ENCODE data around the gene POMC. TPM values are rescaled to one million over a fixed set of nuclear protein-coding genes. Genes with fewer than 3 reads are reported as not detected.
"Not testable (repeated sequence)": the region's sequence is repeated elsewhere in the genome, so short reads cannot be mapped to it uniquely, and the experiment has no call there.

POMC gene
- total RNA-seq, 3 donors from 2014 or later (not counting 1 experiment from before 2014, with no cell fraction given), result 4.9 to 6.6 (median 6.0) TPM

GRCh38 chr2:25129901-25130520, 38.4 kb downstream of the POMC start:
- DNase-seq, result no peak
- Mint-ChIP-seq H3K4me1 (peaks cover 0 to 10% of the 10 kb centered on the region in 2 donors), H3K27ac (no peak overlapping the region), H3K9me3 (no peaks in the 10 kb centered on the region), H3K4me3 (no peak overlapping the region), H3K36me3 (no peaks in the 10 kb centered on the region), H3K27me3 (ENCODE audit: low read depth in 2 of 2) (peaks cover 43 to 46% of the 10 kb centered on the region in 2 donors)
- no peak overlapping the region for H3K27ac ChIP-seq (ENCODE audit: low read length)
- no peak for TF ChIP-seq CTCF (IDR thresholded peaks at IDR 0.05)
- no peak overlapping the region for H3K4me3 ChIP-seq (ENCODE audit: low read length)
- H3K36me3 ChIP-seq (ENCODE audit: control insufficient read depth, insufficient read depth, low read length), result no peaks in the 10 kb centered on the region
- H3K27me3 ChIP-seq (ENCODE audit: control insufficient read depth, insufficient read depth, low read length), result peaks cover 30% of the 10 kb centered on the region
- WGBS (ENCODE audit: insufficient coverage), result 88% methylated on average over 15 of the region's 15 CpGs
- H3K4me1 ChIP-seq (ENCODE audit: control insufficient read depth, insufficient read depth, low read length), result peaks cover 14% of the 10 kb centered on the region
- intact Hi-C loops (cut with micrococcal nuclease), result loop anchor here (1.0 kb wide), 2 partner anchors 155 to 720 kb away; no protein-coding TSS in a partner anchor
- no peaks in the 10 kb centered on the region for H3K9me3 ChIP-seq (ENCODE audit: control insufficient read depth, insufficient read depth, low read length)
- no peak for ATAC-seq

GRCh38 chr2:25127646-25128045, 40.7 kb downstream of the POMC start:
- Mint-ChIP-seq H3K27me3 (ENCODE audit: low read depth in 2 of 2) (peaks cover 22 to 23% of the 10 kb centered on the region in 2 donors), H3K27ac (no peak overlapping the region), H3K9me3 (no peaks in the 10 kb centered on the region), H3K4me3 (no peak overlapping the region), H3K36me3 (no peaks in the 10 kb centered on the region), H3K4me1 (peaks cover 6 to 15% of the 10 kb centered on the region in 2 donors)
- WGBS (ENCODE audit: insufficient coverage), result 86% methylated on average over 5 of the region's 5 CpGs
- H3K4me3 ChIP-seq (ENCODE audit: low read length), result no peak overlapping the region
- no peak for DNase-seq
- no peak for ATAC-seq
- H3K36me3 ChIP-seq (ENCODE audit: control insufficient read depth, insufficient read depth, low read length), result no peaks in the 10 kb centered on the region
- H3K27me3 ChIP-seq (ENCODE audit: control insufficient read depth, insufficient read depth, low read length), result peaks cover 23% of the 10 kb centered on the region
- H3K9me3 ChIP-seq (ENCODE audit: control insufficient read depth, insufficient read depth, low read length), result no peaks in the 10 kb centered on the region
- peaks cover 20% of the 10 kb centered on the region for H3K4me1 ChIP-seq (ENCODE audit: control insufficient read depth, insufficient read depth, low read length)
- no peak for TF ChIP-seq CTCF (IDR thresholded peaks at IDR 0.05)
- H3K27ac ChIP-seq (ENCODE audit: low read length), result no peak overlapping the region
- intact Hi-C loops (cut with micrococcal nuclease), result no loop called here

- H3K36me3 Mint-ChIP-seq; ATAC-seq; intact Hi-C loops (cut with micrococcal nuclease); DNase-seq; H3K27ac ChIP-seq (ENCODE audit: low read length); H3K9me3 Mint-ChIP-seq; H3K36me3 ChIP-seq (ENCODE audit: control insufficient read depth, insufficient read depth, low read length); H3K9me3 ChIP-seq (ENCODE audit: control insufficient read depth, insufficient read depth, low read length); H3K27ac Mint-ChIP-seq; H3K4me3 Mint-ChIP-seq; H3K4me3 ChIP-seq (ENCODE audit: low read length): not testable (repeated sequence)
- Mint-ChIP-seq H3K4me1 (peaks cover 6 to 15% of the 10 kb centered on the region in 2 donors), H3K27me3 (ENCODE audit: low read depth in 2 of 2) (peaks cover 17 to 18% of the 10 kb centered on the region in 2 donors)
- H3K4me1 ChIP-seq (ENCODE audit: control insufficient read depth, insufficient read depth, low read length), result peaks cover 19% of the 10 kb centered on the region
- peaks cover 19% of the 10 kb centered on the region for H3K27me3 ChIP-seq (ENCODE audit: control insufficient read depth, insufficient read depth, low read length)
- no CpG with 5 or more reads among the region's 3 CpGs for WGBS (ENCODE audit: insufficient coverage)
Observed at GRCh38 chr2:25127071-25127470, 41.3 kb downstream of the POMC start.

- ATAC-seq (no peak), DNase-seq (no peak)
- TF ChIP-seq CTCF (IDR thresholded peaks at IDR 0.05), result no peak
- Histone ChIP-seq H3K36me3 (ENCODE audit: control insufficient read depth, insufficient read depth, low read length) (no peaks in the 10 kb centered on the region), H3K27ac (ENCODE audit: low read length) (no peak overlapping the region), H3K4me1 (ENCODE audit: control insufficient read depth, insufficient read depth, low read length) (peaks cover 11% of the 10 kb centered on the region), H3K27me3 (ENCODE audit: control insufficient read depth, insufficient read depth, low read length) (peaks cover 11% of the 10 kb centered on the region), H3K9me3 (ENCODE audit: control insufficient read depth, insufficient read depth, low read length) (no peaks in the 10 kb centered on the region), H3K4me3 (ENCODE audit: low read length) (no peak overlapping the region)
- no peaks in the 10 kb centered on the region for H3K36me3 Mint-ChIP-seq
- no peak overlapping the region for H3K4me3 Mint-ChIP-seq
- H3K4me1 Mint-ChIP-seq, result peaks cover 6 to 10% of the 10 kb centered on the region in 2 donors
- H3K27ac Mint-ChIP-seq, result no peak overlapping the region
- peaks cover 10 to 11% of the 10 kb centered on the region in 2 donors for H3K27me3 Mint-ChIP-seq (ENCODE audit: low read depth in 2 of 2)
- intact Hi-C loops (cut with micrococcal nuclease), result no loop called here
- WGBS (ENCODE audit: insufficient coverage), result 93% methylated on average over 4 of the region's 4 CpGs
- no peaks in the 10 kb centered on the region for H3K9me3 Mint-ChIP-seq
Observed at GRCh38 chr2:25125976-25126375, 42.4 kb downstream of the POMC start.
